T-helper 22 cell (primary cell): ENCODE measurements around the gene NUB1.

Source experiments
- DNase-seq: peaks from one replicate; pipeline ENCODE4 v3.0.0-alpha.2; 2020; ENCODE audit warnings: low read depth

NUB1 gene

GRCh38 chr7:151389768-151390597 is 48.4 kb downstream of the NUB1 start:
- no peak for DNase-seq

- no peak for DNase-seq
These were observed 49.2 kb downstream of the NUB1 start for GRCh38 chr7:151390598-151391357.

GRCh38 chr7:151391358-151391730 is 49.7 kb downstream of the NUB1 start:
- DNase-seq: no peak

GRCh38 chr7:151392002-151392401 is 50.4 kb downstream of the NUB1 start:
- no peak for DNase-seq

- DNase-seq: no peak
These were observed 50.8 kb downstream of the NUB1 start for GRCh38 chr7:151392426-151392825.

GRCh38 chr7:151393031-151393977 is 51.7 kb downstream of the NUB1 start:
- DNase-seq: no peak

GRCh38 chr7:151394076-151395035 is 52.7 kb downstream of the NUB1 start:
- DNase-seq: no peak

- DNase-seq: no peak
These were observed 53.4 kb downstream of the NUB1 start for GRCh38 chr7:151395036-151395367.

GRCh38 chr7:151396328-151396970 is 54.8 kb downstream of the NUB1 start:
- DNase-seq: no peak

GRCh38 chr7:151397026-151397425 is 55.4 kb downstream of the NUB1 start:
- no peak for DNase-seq

- DNase-seq: no peak
These were observed 57.1 kb downstream of the NUB1 start for GRCh38 chr7:151398446-151399304.

- DNase-seq: no peak
These were observed 57.6 kb downstream of the NUB1 start for GRCh38 chr7:151399305-151399601.

- DNase-seq: no peak
These were observed 58.3 kb downstream of the NUB1 start for GRCh38 chr7:151399906-151400305.

- DNase-seq: peak; percentile 31
These were observed 59.2 kb downstream of the NUB1 start for GRCh38 chr7:151400626-151401315.

- no peak for DNase-seq
These were observed 60.6 kb downstream of the NUB1 start for GRCh38 chr7:151402029-151402835.

GRCh38 chr7:151403764-151404163 is 62.2 kb downstream of the NUB1 start:
- no peak for DNase-seq

- DNase-seq: no peak
These were observed 62.8 kb downstream of the NUB1 start for GRCh38 chr7:151404216-151405011.

- DNase-seq: no peak
These were observed 63.4 kb downstream of the NUB1 start for GRCh38 chr7:151405056-151405455.
